HL-60 (cell line): Measurements from ENCODE around the gene ACACB.

Experiments
- DNase-seq, 2 experiments: peaks; one replicate each; pipeline ENCODE4 v3.0.0-alpha.2; 2010 to 2020; ENCODE audit warnings: low read depth in 1 of 2, low spot score in 1 of 2
- H3K27ac ChIP-seq: fragments of 250-450 bp; sonication (Bioruptor Pico); replicated peaks from 2 replicates; pipeline ENCODE4 v1.5.1; 2020; ENCODE audit warnings: mild to moderate bottlenecking, moderate library complexity
- H3K27me3 ChIP-seq: fragments of 250-450 bp; sonication (Bioruptor Pico); 2 replicates; pipeline ENCODE4 v1.5.1; 2021; ENCODE audit warnings: mild to moderate bottlenecking, moderate library complexity; ENCODE audit not compliant: insufficient read depth, poor library complexity, severe bottlenecking
- H3K4me3 ChIP-seq: replicated peaks from 2 replicates; pipeline ENCODE4 v1.5.1; 2011; ENCODE audit warnings: mild to moderate bottlenecking, control low read depth, low read length; ENCODE audit not compliant: insufficient read depth
- CTCF ChIP-seq: IDR thresholded peaks from one replicate; pipeline ENCODE4 v1.5.1; 2011; ENCODE audit warnings: low read length, control low read depth, inconsistent platforms; ENCODE audit not compliant: insufficient read depth
- GABPA ChIP-seq: IDR thresholded peaks from 2 replicates; pipeline ENCODE4 v1.6.1; 2012; ENCODE audit warnings: low read depth
- POLR2AphosphoS5 ChIP-seq: IDR thresholded peaks from 2 replicates; pipeline ENCODE4 v1.6.1; 2012; ENCODE audit warnings: low read depth
- SPI1 ChIP-seq: IDR thresholded peaks from 2 replicates; pipeline ENCODE4 v1.6.1; 2012; ENCODE audit warnings: low read depth, mild to moderate bottlenecking, borderline replicate concordance
- TF ChIP-seq, protein P1 (sequence below): IDR thresholded peaks from 2 replicates; pipeline ENCODE4 v1.6.1; 2012; ENCODE audit warnings: low read depth; ENCODE audit not compliant: insufficient replicate concordance

Gene ACACB

DNA sequence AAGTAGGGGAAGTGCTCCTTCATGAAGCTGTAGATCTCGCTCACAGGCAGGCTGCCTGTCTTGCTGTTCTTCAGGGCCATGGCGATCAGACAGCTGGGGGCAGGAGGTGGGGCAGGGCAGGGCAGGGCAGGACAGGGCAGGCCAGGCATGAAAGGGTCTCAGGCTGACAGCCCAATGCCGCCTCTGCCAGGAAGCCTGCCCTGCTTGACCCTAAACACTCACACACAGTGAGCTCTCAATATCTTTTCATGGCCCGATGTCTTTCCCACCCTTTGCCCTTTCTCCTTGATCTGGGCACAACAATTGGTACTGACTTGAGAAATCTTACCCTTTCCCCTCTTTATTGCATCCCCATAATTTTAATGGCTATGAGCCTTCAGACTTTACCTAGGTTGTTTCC lies 170.3 kb downstream of the ACACB start:
- DNase-seq = no peak
- TF ChIP-seq, protein P1, sequence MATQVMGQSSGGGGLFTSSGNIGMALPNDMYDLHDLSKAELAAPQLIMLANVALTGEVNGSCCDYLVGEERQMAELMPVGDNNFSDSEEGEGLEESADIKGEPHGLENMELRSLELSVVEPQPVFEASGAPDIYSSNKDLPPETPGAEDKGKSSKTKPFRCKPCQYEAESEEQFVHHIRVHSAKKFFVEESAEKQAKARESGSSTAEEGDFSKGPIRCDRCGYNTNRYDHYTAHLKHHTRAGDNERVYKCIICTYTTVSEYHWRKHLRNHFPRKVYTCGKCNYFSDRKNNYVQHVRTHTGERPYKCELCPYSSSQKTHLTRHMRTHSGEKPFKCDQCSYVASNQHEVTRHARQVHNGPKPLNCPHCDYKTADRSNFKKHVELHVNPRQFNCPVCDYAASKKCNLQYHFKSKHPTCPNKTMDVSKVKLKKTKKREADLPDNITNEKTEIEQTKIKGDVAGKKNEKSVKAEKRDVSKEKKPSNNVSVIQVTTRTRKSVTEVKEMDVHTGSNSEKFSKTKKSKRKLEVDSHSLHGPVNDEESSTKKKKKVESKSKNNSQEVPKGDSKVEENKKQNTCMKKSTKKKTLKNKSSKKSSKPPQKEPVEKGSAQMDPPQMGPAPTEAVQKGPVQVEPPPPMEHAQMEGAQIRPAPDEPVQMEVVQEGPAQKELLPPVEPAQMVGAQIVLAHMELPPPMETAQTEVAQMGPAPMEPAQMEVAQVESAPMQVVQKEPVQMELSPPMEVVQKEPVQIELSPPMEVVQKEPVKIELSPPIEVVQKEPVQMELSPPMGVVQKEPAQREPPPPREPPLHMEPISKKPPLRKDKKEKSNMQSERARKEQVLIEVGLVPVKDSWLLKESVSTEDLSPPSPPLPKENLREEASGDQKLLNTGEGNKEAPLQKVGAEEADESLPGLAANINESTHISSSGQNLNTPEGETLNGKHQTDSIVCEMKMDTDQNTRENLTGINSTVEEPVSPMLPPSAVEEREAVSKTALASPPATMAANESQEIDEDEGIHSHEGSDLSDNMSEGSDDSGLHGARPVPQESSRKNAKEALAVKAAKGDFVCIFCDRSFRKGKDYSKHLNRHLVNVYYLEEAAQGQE = no peak
- TF ChIP-seq GABPA (no peak), CTCF (no peak), SPI1 (no peak)
- H3K27me3 ChIP-seq = peaks cover 9% of the 10 kb centered on the region
- H3K4me3 ChIP-seq = no peak overlapping the region
- H3K27ac ChIP-seq = no peak overlapping the region

GRCh38 chr12:109287181-109287580 lies 170.8 kb downstream of the ACACB start:
- TF ChIP-seq GABPA = no peak
- TF ChIP-seq CTCF = no peak
- TF ChIP-seq, protein P1 = no peak
- H3K27me3 ChIP-seq = peaks cover 14% of the 10 kb centered on the region
- no peak overlapping the region for H3K27ac ChIP-seq
- H3K4me3 ChIP-seq = no peak overlapping the region
- no peak for DNase-seq

- Histone ChIP-seq H3K4me3 (no peak overlapping the region), H3K27ac (no peak overlapping the region), H3K27me3 (peaks cover 16% of the 10 kb centered on the region)
- no peak for DNase-seq
- no peak for TF ChIP-seq SPI1
- TF ChIP-seq GABPA = no peak
- no peak for TF ChIP-seq POLR2AphosphoS5
- no peak for TF ChIP-seq CTCF
- TF ChIP-seq, protein P1 = no peak
Measured at GRCh38 chr12:109287811-109288469, 171.6 kb downstream of the ACACB start.
